Fibroblast of lung (primary cell): ENCODE data around the gene DNALI1.

Experiments used
- EZH2 ChIP-seq: IDR thresholded peaks from 2 replicates; pipeline ENCODE4 v1.5.1; 2012; ENCODE audit warnings: low read length, control low read depth, mild to moderate bottlenecking; ENCODE audit errors: missing control alignments
- TF ChIP-seq, protein P1 (sequence below), 2 donors: IDR thresholded peaks in 1 of 2; conservative IDR thresholded peaks in 1 of 2; 1 replicate in 1 of 2; 2 replicates in 1 of 2; pipeline ENCODE4 v1.5.1; 2011 to 2012; ENCODE audit warnings: low read length in 2 of 2, control low read depth in 1 of 2, inconsistent platforms in 1 of 2, low read depth in 1 of 2, mild to moderate bottlenecking in 1 of 2

DNA sequence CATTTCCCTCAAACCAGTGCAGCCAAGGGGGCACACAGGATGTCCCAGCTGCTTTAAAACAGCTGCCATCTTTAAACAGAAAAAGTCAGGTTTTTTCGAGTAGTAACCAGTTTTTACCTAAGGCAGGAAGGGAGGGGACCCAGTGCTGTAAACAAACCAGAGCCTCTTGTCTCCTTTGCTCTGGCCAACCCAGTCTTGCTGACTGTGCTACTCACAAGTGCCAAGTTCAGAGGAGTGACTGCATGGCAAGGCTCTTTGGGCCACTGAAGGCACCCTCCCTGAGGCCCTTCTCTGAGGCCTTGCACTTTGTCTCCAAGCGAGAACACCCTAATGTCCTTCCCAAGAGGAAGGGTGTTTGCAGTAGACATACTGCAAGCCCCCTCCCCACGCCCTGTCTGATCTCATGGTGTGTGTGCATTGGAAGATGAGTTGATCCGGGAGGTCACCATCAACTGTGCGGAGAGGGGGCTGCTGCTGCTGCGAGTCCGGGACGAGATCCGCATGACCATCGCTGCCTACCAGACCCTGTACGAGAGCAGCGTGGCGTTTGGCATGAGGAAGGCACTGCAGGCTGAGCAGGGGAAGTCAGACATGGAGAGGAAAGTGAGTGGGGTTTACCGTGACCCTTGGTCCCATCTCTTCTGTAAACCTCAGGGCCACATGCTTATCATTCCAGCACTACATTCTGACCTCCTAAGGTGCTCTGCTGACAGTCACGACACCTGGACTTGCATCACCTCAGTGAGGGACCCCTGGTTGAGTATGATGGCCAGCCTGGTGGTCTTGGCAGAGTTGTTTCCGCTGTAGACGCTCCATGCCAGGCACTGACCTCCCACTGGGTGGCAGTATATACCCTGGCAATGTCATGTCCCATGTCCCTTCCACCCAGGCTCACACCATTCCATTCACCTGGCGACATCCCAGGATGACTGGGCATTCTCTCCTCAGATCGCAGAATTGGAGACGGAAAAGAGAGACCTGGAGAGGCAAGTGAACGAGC is 4.7 kb downstream of the DNALI1 start:
- TF ChIP-seq, protein P1, sequence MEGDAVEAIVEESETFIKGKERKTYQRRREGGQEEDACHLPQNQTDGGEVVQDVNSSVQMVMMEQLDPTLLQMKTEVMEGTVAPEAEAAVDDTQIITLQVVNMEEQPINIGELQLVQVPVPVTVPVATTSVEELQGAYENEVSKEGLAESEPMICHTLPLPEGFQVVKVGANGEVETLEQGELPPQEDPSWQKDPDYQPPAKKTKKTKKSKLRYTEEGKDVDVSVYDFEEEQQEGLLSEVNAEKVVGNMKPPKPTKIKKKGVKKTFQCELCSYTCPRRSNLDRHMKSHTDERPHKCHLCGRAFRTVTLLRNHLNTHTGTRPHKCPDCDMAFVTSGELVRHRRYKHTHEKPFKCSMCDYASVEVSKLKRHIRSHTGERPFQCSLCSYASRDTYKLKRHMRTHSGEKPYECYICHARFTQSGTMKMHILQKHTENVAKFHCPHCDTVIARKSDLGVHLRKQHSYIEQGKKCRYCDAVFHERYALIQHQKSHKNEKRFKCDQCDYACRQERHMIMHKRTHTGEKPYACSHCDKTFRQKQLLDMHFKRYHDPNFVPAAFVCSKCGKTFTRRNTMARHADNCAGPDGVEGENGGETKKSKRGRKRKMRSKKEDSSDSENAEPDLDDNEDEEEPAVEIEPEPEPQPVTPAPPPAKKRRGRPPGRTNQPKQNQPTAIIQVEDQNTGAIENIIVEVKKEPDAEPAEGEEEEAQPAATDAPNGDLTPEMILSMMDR (conservative IDR thresholded peaks at IDR 0.05 in 1 of 2, IDR thresholded peaks at IDR 0.05 in 1 of 2; ENCODE audit: low read depth in 1 of 2, low read length in 2 of 2): peak; percentile 31 to 51
- TF ChIP-seq EZH2: no peak
